KOPT-K1 (cell line): ENCODE data around the gene ARRDC3.
"Not testable (repeated sequence)": the region's sequence is repeated elsewhere in the genome, so short reads cannot be mapped to it uniquely, and the experiment has no call there.

Experiments
- H3K27ac ChIP-seq: fragments of 200-600 bp; sonication (generic); 2 replicates; pipeline ENCODE4 v1.5.1; 2016; ENCODE audit warnings: antibody characterized with exemption, mild to moderate bottlenecking, low read depth, low read length; ENCODE audit not compliant: poor library complexity, severe bottlenecking
- H3K36me3 ChIP-seq: fragments of 200-600 bp; sonication (generic); 2 replicates; pipeline ENCODE4 v1.5.1; 2017; ENCODE audit warnings: antibody characterized with exemption, mild to moderate bottlenecking, low read length, moderate library complexity; ENCODE audit not compliant: insufficient read depth
- H3K9me3 ChIP-seq: fragments of 200-600 bp; sonication (generic); 2 replicates; pipeline ENCODE4 v1.5.1; 2017; ENCODE audit warnings: antibody characterized with exemption, low read length, mild to moderate bottlenecking; ENCODE audit not compliant: insufficient read depth, poor library complexity, severe bottlenecking

Gene ARRDC3

DNA sequence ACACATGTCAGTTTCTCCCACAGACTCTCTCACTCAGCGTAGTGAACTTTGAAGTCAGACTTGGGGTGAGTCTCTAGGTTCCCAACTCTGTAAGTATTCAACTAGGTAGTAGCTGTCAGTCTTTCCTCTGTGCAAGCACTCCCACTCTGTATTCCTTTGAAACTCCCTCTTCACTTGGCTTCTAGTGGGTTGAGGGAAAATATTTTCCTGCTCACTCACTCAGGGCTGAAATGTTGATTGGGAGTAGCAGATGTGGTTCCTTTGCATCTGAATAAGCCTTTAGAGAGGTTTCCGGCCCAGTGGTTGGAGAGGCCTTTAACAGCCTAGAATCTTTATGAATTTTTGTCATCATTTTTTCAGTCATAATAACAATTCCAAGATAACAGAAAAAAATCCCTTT, 18.1 kb upstream of the ARRDC3 start:
- H3K9me3 ChIP-seq, result no peaks in the 10 kb centered on the region
- H3K27ac ChIP-seq, result no peak overlapping the region
- H3K36me3 ChIP-seq, result no peaks in the 10 kb centered on the region

DNA sequence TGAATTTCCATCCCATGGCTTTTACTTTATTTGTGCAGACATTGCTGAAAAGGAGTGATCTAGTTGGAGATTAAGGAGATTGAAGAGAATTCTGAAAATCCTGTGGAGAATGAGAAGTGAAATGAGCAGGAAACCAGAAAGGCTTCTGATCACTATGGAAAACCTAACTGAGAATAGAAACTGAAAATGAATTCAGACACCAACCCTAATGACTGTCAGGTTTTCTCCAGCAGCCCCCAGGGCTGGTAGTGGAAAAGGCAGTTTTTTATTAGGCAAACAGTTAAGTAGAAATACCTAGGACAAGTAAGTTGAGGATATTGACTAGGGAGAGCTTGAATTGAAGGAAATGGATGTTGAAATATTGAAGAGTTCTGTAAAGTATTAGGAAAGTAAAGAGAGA, 14.7 kb upstream of the ARRDC3 start:
- Histone ChIP-seq H3K9me3 (no peaks in the 10 kb centered on the region), H3K27ac (no peak overlapping the region), H3K36me3 (no peaks in the 10 kb centered on the region)

DNA sequence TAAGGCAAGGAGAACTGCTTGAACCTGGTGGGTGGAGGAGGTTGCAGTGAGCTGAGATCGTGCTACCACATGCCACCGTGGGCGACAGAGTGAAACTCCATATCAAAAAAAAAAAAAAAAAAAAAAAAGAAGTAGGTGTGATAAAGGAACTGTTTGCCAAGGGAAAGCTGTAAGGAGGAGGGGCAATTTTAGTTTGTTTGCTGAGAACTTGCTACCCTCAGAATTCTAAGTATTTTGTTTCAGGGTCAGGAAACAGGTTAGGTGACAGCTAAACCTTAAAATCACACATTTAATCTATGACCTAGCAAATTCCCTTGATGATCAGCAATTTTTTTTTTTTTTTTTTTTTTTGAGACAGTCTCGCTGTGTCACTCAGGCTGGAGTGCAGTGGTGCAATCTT, 7.2 kb upstream of the ARRDC3 start:
- Histone ChIP-seq H3K9me3 (no peaks in the 10 kb centered on the region), H3K36me3 (no peaks in the 10 kb centered on the region), H3K27ac (no peak overlapping the region)

DNA sequence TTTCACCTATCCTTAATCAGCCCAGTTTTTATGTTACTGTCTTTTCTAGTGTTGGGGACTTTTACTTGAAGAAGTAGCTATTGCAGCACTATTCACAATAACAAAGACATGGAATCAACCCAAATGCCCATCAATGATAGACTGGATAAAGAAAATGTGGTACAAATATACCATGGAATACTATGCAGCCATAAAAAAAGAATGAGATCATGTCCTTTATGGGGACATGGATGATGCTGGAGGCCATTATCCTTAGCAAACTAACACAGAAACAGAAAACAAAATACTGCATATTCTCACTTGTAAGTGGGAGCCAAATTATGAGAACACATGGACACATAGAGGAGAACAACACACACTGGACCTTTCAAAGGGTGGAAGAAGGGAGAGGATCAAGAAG, 6.4 kb upstream of the ARRDC3 start:
- H3K9me3 ChIP-seq, H3K36me3 ChIP-seq, H3K27ac ChIP-seq: not testable (repeated sequence)

DNA sequence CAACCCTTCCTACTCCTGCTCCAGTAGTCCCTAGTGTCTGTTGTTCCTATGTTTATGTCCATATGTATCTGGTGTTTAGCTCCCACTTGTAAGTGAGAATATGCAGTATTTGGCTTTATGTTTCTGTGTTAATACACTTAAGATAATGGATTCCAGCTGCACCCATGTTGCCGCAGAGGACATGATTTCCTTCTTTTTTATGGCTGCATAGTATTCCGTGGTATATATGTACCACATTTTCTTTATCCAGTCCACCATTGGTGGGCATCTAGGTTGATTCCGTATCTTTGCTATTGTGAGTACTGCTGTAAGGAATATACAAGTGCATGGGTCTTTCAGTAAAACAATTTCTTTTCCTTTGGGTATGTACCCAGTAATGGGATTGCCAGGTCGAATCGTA, 5.2 kb upstream of the ARRDC3 start:
- no peak overlapping the region for H3K27ac ChIP-seq
- no peaks in the 10 kb centered on the region for H3K36me3 ChIP-seq
- H3K9me3 ChIP-seq, result no peaks in the 10 kb centered on the region

DNA sequence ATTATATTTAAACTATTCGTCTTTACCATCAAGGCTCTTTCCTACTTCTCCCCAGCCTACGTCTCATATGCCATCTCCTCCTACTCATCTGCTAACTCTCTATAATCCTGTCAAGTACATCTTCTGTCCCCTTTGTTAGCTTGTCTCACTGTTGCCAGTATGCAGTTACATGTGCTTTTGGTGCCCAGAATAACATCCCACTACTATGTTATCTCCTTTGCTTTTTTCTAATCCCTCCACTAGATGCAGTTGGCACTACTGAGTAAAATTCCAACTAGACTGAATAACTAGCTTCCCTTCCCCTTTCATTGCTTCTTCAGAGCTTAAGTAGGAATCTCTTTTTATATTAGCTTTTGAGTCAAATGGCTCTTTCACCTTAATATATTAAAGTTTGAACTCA, 3.0 kb upstream of the ARRDC3 start:
- Histone ChIP-seq H3K36me3 (no peaks in the 10 kb centered on the region), H3K9me3 (no peaks in the 10 kb centered on the region), H3K27ac (no peak overlapping the region)

DNA sequence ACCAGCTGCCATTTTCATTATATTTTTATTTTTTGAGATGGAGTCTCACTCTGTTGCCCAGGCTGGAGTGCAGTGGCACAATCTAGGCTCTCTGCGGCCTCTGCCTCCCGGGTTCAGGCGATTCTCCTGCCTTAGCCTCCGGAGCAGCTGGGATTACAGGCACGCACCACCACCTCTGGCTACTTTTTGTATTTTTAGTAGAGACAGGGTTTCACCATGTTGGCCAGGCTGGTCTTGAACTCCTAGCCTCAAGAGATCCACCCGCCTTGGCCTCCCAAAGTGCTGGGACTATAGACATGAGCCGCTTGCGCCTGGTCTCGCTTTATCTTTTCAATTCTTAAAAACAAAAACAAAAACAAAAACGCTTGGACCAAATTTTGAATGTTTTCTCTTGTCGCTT, 2.5 kb upstream of the ARRDC3 start:
- not testable (repeated sequence) for H3K9me3 ChIP-seq, H3K36me3 ChIP-seq, H3K27ac ChIP-seq

DNA sequence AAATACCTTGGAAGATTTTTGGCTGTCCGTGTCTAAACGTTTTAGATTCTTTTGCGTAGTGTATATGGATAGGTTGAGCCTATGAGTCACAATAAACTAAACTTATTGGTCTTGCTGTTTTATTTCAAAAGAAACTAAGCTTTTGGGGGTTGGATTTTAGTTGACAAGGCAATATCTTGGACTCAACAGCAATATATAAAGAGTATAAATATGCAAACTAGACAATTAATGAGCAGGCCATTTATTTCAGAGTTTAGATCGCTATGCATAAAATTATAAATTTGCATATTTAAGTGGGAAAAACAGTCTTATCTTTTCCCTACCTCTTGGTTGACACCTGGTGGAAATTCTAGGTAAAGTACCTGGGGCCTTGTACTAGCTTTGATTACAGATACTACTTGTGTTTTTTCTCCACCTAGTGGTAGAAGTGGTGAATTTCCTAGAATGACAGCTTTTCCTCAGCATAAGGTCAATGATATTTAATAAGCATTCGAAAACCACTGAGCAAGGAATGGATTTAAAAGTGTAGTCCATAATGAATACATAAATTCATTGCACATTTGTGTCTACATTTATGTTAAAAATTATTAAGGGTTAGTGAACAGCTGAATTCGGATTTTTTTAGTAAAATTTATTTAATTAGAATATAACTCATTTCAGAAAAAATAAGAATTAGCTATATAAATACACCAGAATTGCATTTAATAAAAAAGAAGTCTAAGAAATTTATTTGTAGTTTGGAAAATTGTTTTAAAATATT, 1.7 kb upstream of the ARRDC3 start:
- Histone ChIP-seq H3K36me3 (no peaks in the 10 kb centered on the region), H3K27ac (peak overlapping the region; percentile 99), H3K9me3 (no peaks in the 10 kb centered on the region)

DNA sequence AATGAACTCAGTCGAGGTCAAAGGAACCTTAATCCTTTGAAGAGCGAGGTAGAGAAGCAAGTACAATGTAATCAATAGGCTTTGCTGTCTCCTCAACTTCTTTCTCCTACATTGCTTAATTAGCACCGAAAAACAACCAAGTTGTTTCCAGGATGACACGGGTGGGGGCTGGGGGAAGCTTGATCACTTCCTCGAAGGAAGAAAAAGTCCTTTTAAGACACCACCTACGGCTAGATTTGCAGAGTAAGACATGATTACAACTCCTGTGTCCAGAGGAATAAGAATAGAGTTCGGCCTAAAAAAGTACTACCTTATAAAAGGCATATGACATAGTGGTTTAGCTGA, 811 bp upstream of the ARRDC3 start:
- no peaks in the 10 kb centered on the region for H3K36me3 ChIP-seq
- no peaks in the 10 kb centered on the region for H3K9me3 ChIP-seq
- peak overlapping the region; percentile 99 for H3K27ac ChIP-seq

DNA sequence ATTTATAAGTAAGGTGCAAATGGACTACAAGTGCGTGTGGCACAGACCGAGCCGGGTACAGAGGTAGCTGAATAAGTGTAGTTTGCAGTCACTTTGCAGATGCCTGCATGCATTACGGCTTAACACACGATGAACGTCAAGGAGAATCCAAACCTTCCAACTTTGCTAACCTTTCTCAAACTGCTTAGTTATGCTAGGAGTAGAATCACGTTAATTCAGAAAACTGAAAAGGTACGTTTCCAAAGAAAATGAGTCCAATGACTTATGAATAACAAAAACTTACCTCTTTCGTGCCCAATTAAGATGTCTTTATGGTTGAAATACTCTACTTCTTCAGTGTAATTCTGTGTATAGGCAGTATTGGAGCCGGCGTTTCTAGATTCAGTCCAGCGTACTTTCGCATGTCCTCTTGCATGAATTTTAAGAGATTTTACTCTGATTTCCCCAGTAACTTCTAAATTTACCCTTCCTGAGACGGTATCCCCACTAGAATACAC, 539 bp downstream of the ARRDC3 start:
- peak overlapping the region; percentile 99 for H3K27ac ChIP-seq
- H3K36me3 ChIP-seq, result peaks cover 5% of the 10 kb centered on the region; the same call in 1 of the 2 replicates
- no peaks in the 10 kb centered on the region for H3K9me3 ChIP-seq

DNA sequence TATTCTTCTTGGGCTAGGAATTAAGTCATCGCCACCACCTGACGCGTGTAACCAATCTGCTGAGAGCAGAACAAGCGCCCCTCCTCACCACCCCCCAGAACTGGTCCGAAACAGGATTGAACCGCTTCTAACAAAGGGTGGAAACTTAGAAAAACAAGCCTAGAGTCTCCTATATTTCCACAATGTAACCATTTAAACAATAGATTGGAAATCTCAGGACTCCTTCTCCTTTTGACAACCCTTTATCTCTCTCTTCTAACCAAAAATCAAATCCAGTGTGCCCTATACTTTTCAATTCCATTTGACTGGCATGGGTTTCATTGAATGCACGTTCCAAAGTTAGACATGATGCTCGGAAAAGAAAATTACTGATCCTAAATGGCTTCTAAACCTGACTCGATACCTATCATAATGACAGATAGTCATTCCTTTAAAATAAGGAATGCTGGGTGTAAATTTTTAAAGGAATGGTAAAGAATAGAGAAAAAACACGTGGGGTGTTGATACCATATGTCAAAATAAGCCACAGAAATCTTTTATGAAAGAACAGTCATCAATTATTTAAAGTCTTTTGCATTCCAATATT, 1.2 kb downstream of the ARRDC3 start:
- Histone ChIP-seq H3K9me3 (no peaks in the 10 kb centered on the region), H3K27ac (peak overlapping the region; percentile 99), H3K36me3 (peaks cover 12% of the 10 kb centered on the region; the same call in 1 of the 2 replicates)

DNA sequence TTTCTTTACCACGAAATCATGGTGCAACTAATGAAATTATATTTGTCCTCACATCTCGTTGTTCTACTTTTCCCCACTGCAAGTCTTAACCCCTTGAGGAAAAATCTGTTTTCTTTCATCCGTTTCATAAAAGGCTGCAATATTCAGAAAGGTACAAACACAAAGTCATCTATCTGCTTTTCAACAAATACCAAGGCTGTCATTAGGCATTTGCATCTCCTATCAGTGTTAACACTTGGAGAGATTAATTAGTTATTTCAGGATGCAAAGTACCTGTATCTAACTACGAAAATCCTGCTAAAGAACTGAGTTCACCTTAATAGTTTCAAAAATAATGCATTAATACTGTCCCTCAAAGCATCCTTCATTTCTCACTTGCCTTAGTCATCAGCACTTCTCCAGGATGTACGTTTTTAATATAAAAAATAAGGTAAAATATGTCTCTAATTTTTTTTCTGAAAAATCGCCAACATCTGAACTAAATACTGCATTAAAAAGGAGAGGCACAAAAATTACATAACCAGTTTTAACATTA, 1.8 kb downstream of the ARRDC3 start:
- H3K27ac ChIP-seq, result peak overlapping the region; percentile 99
- H3K9me3 ChIP-seq, result no peaks in the 10 kb centered on the region
- peaks cover 18% of the 10 kb centered on the region; the same call in 1 of the 2 replicates for H3K36me3 ChIP-seq

DNA sequence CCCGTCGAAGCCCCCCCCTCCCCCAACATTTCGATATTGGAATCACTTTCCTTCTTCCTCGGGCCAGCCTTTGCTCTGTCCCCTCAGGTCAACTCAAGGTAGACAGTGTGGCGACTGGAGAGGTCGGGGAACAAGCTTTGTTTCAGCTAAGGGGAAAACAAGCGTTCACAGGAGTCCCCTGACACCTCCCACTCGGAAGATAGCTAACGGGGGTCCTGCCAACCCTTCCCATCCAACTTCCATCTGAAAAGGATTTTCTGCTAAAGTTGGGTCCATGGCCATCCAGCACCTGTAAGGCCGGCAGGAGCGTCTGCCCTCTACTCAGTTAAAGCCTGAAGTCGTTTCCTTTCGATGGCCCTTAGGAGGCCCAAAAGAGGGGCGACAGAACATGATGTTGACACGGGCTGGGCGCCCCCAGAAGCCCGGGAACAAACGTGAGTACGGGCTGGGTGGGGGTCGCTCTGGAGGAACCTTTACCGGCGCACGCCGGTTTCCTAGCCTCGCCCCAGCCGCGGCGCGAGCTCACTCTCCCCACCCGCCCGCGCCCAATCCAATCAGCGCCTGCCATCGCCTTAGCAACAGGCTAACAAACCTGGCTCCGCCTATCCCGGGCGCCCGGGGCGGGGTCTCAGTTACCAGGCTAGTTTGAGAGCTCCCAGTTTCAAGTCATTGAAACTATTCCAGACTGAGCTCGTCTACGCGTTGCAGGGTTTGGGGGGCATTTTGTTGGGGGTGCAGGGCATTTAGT, 2.5 kb downstream of the ARRDC3 start:
- peak overlapping the region; percentile 99 for H3K27ac ChIP-seq
- peaks cover 24% of the 10 kb centered on the region; the same call in 1 of the 2 replicates for H3K36me3 ChIP-seq

DNA sequence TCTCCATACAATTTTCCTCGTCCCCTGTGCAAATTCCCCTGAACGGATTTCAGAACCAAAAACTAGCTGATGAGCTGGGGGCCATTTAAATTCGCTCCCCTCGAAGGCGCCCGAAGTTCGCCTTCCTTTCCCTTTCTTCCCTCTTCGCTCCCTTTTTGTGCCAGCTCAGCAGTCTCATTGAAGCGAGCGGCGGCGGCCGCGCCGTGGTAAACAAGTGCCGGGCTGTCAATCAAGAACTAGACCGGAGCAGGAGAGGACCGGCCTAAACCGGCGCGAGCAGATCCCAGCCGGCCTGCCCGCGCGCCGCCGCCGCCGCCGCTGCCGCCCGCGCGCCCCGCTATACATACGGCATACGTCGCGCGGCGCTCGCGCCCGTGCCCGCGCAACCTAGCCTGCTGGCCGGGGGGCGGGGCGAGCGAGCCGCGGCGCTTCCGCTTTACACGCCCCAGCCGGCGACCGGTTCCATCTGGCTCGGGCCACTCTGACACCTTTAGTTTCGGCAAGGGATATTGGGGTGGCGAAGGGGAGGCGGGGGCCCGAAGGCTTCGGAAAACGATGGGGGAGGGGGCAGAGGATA, 3.1 kb downstream of the ARRDC3 start:
- H3K27ac ChIP-seq, result peak overlapping the region; percentile 99
- no peaks in the 10 kb centered on the region for H3K9me3 ChIP-seq
- peaks cover 29% of the 10 kb centered on the region for H3K36me3 ChIP-seq

More for the DNA sequence above, 2.5 kb downstream of the ARRDC3 start:
- no peaks in the 10 kb centered on the region for H3K9me3 ChIP-seq
